Measurements from ENCODE around the gene SECISBP2.

SECISBP2 gene

GRCh38 chr9:89353989-89354388, 35.7 kb downstream of the SECISBP2 start:
- TF ChIP-seq CTCF (IDR thresholded peaks at IDR 0.05): no peak

- TF ChIP-seq CTCF (IDR thresholded peaks at IDR 0.05): no peak
Observed at GRCh38 chr9:89354471-89354870, 36.2 kb downstream of the SECISBP2 start.

- TF ChIP-seq CTCF (IDR thresholded peaks at IDR 0.05): no peak
Observed at GRCh38 chr9:89356782-89357181, 38.5 kb downstream of the SECISBP2 start.

- no peak for TF ChIP-seq CTCF (IDR thresholded peaks at IDR 0.05)
Observed at GRCh38 chr9:89357331-89358197, 39.3 kb downstream of the SECISBP2 start.

- no peak for TF ChIP-seq CTCF (IDR thresholded peaks at IDR 0.05)
Observed at GRCh38 chr9:89358376-89358916, 40.1 kb downstream of the SECISBP2 start.

- TF ChIP-seq CTCF (IDR thresholded peaks at IDR 0.05): no peak
Observed at GRCh38 chr9:89358985-89359384, 40.7 kb downstream of the SECISBP2 start.

GRCh38 chr9:89359751-89360261, 41.5 kb downstream of the SECISBP2 start:
- no peak for TF ChIP-seq CTCF (IDR thresholded peaks at IDR 0.05)
